ENCODE results near the gene RNF112.
"Not testable (repeated sequence)": the region's sequence is repeated elsewhere in the genome, so short reads cannot be mapped to it uniquely, and the experiment has no call there.

The RNF112 gene

GRCh38 chr17:19414396-19415280 lies 3.6 kb downstream of the RNF112 start:
- DNase-seq: no peak

GRCh38 chr17:19415311-19415710 lies 4.3 kb downstream of the RNF112 start:
- no peak for DNase-seq

- DNase-seq: no peak
Observed at GRCh38 chr17:19415806-19416775, 5.1 kb downstream of the RNF112 start.

- no peak for DNase-seq
Observed at GRCh38 chr17:19417611-19418010, 6.6 kb downstream of the RNF112 start.

- no peak for DNase-seq
Observed at GRCh38 chr17:19418251-19418992, 7.4 kb downstream of the RNF112 start.

GRCh38 chr17:19421219-19421618 lies 10.2 kb downstream of the RNF112 start:
- no peak for DNase-seq

- DNase-seq: no peak
Observed at GRCh38 chr17:19421926-19422325, 10.9 kb downstream of the RNF112 start.

GRCh38 chr17:19424934-19425868 lies 14.2 kb downstream of the RNF112 start:
- no peak for DNase-seq

GRCh38 chr17:19426631-19427030 lies 15.6 kb downstream of the RNF112 start:
- DNase-seq: no peak

- no peak for DNase-seq
Observed at GRCh38 chr17:19431691-19432090, 20.7 kb downstream of the RNF112 start.

GRCh38 chr17:19433255-19433654 lies 22.2 kb downstream of the RNF112 start:
- DNase-seq: no peak

- no peak for DNase-seq
Observed at GRCh38 chr17:19433727-19434340, 22.8 kb downstream of the RNF112 start.

- no peak for DNase-seq
Observed at GRCh38 chr17:19440421-19440820, 29.4 kb downstream of the RNF112 start.

- not testable (repeated sequence) for DNase-seq
Observed at GRCh38 chr17:19441288-19441687, 30.3 kb downstream of the RNF112 start.

GRCh38 chr17:19442731-19443130 lies 31.7 kb downstream of the RNF112 start:
- DNase-seq: no peak

- no peak for DNase-seq
Observed at GRCh38 chr17:19443148-19443547, 32.1 kb downstream of the RNF112 start.

GRCh38 chr17:19445105-19445504 lies 34.1 kb downstream of the RNF112 start:
- no peak for DNase-seq

GRCh38 chr17:19446577-19446976 lies 35.5 kb downstream of the RNF112 start:
- DNase-seq: not testable (repeated sequence)

- DNase-seq: peak; percentile 56 to 65
Observed at GRCh38 chr17:19447085-19447583, 36.1 kb downstream of the RNF112 start.

- no peak for DNase-seq
Observed at GRCh38 chr17:19448341-19449268, 37.6 kb downstream of the RNF112 start.
